ENCODE measurements around the gene SAXO1. TPM values are rescaled to one million over a fixed set of nuclear protein-coding genes. Genes with fewer than 3 reads are reported as not detected.

The SAXO1 gene
- total RNA-seq, 1 donor from 2014 or later: under 0.01 TPM

GRCh38 chr9:18888290-18888689 lies 144.7 kb downstream of the SAXO1 start:
- Histone ChIP-seq H3K4me3 (ENCODE audit: low read depth, low read length) (no peak overlapping the region), H3K27me3 (ENCODE audit: control insufficient read depth, insufficient read depth, low read length) (no peaks in the 10 kb centered on the region), H3K36me3 (ENCODE audit: control insufficient read depth, insufficient read depth, low read length) (no peaks in the 10 kb centered on the region)
- no peak for DNase-seq (ENCODE audit: low read depth)
- TF ChIP-seq CTCF (IDR thresholded peaks at IDR 0.05; ENCODE audit: insufficient read depth, low read length, poor library complexity, severe bottlenecking): no peak

GRCh38 chr9:18887546-18887945 lies 145.5 kb downstream of the SAXO1 start:
- no peak overlapping the region for H3K4me3 ChIP-seq (ENCODE audit: low read depth, low read length)
- no peaks in the 10 kb centered on the region for H3K27me3 ChIP-seq (ENCODE audit: control insufficient read depth, insufficient read depth, low read length)
- DNase-seq (ENCODE audit: low read depth): no peak
- no peaks in the 10 kb centered on the region for H3K36me3 ChIP-seq (ENCODE audit: control insufficient read depth, insufficient read depth, low read length)
- no peak for TF ChIP-seq CTCF (IDR thresholded peaks at IDR 0.05; ENCODE audit: insufficient read depth, low read length, poor library complexity, severe bottlenecking)

GRCh38 chr9:18881758-18882157 lies 151.3 kb downstream of the SAXO1 start:
- H3K27me3 ChIP-seq (ENCODE audit: control insufficient read depth, insufficient read depth, low read length): no peaks in the 10 kb centered on the region
- DNase-seq (ENCODE audit: low read depth): no peak
- H3K36me3 ChIP-seq (ENCODE audit: control insufficient read depth, insufficient read depth, low read length): no peaks in the 10 kb centered on the region
- H3K4me3 ChIP-seq (ENCODE audit: low read depth, low read length): no peak overlapping the region
- TF ChIP-seq CTCF (IDR thresholded peaks at IDR 0.05; ENCODE audit: insufficient read depth, low read length, poor library complexity, severe bottlenecking): no peak

- Histone ChIP-seq H3K36me3 (ENCODE audit: control insufficient read depth, insufficient read depth, low read length) (no peaks in the 10 kb centered on the region), H3K27me3 (ENCODE audit: control insufficient read depth, insufficient read depth, low read length) (no peaks in the 10 kb centered on the region), H3K4me3 (ENCODE audit: low read depth, low read length) (no peak overlapping the region)
- DNase-seq (ENCODE audit: low read depth): no peak
- TF ChIP-seq CTCF (IDR thresholded peaks at IDR 0.05; ENCODE audit: insufficient read depth, low read length, poor library complexity, severe bottlenecking): no peak
Observed at GRCh38 chr9:18877984-18878383, 155.0 kb downstream of the SAXO1 start.

Other genes starting within 250 kb of the SAXO1 start
- 54.6 and 61.4 TPM in 2 replicates for gene RRAGA, start 16.2 kb upstream of the SAXO1 start, total RNA-seq
- gene HAUS6, start 69.7 kb upstream of the SAXO1 start, total RNA-seq: 15.5 and 18.0 TPM in 2 replicates
- gene PLIN2, start 94.3 kb upstream of the SAXO1 start, total RNA-seq: 70.4 and 83.6 TPM in 2 replicates
- gene DENND4C, start 197.5 kb upstream of the SAXO1 start, total RNA-seq: 41.7 and 44.0 TPM in 2 replicates

Measured in kidney epithelial cell (primary cell).